ENCODE results near the gene TBX4.

DNA sequence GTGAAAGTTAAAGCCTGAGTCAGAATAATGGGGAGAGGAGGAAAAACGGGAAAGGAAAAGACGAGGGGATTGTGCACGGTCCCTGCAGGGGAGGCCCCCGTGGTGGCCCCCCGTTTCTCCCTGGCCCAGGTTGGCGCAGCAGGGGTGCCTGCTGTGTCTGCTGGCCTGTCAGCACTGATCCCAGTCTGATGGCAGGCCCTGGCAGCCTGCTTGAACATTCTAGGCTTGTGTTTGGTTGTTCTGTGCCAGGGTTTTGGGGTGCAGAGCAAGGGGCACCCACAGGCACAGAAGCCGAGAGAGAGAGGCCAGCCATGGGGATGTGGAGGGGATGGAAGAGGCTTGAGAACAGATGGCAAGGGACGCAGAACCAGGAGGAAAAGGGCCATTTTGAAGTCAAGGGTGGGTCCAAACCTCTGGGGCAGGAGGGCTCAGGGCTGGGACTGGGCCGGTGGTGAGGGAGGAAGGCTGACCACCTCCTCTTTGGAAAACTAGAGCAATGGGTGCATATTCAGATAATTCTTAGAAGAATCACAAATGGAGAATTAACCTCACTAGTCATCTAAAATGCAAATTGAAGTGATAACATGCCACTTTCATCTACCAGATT is 35.9 kb downstream of the TBX4 start:
- TF ChIP-seq REST (IDR thresholded peaks at IDR 0.05; ENCODE audit: low read depth) = no peak
- no peak for TF ChIP-seq TAF1 (IDR thresholded peaks at IDR 0.05; ENCODE audit: low read depth)
- no peak for TF ChIP-seq EGR1 (IDR thresholded peaks at IDR 0.05)
- TF ChIP-seq CEBPB (IDR thresholded peaks at IDR 0.05) = no peak
- TF ChIP-seq, protein P1, sequence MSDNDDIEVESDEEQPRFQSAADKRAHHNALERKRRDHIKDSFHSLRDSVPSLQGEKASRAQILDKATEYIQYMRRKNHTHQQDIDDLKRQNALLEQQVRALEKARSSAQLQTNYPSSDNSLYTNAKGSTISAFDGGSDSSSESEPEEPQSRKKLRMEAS (IDR thresholded peaks at IDR 0.05) = no peak
- no peak for TF ChIP-seq NFIC (IDR thresholded peaks at IDR 0.05)
- no peak for TF ChIP-seq FOXM1 (IDR thresholded peaks at IDR 0.05; ENCODE audit: borderline replicate concordance, low read depth)
- no peak for TF ChIP-seq TCF12 (IDR thresholded peaks at IDR 0.05; ENCODE audit: low read depth)
- TF ChIP-seq YY1 (IDR thresholded peaks at IDR 0.05; ENCODE audit: low read depth) = no peak
- TF ChIP-seq ZBTB7A (IDR thresholded peaks at IDR 0.05; ENCODE audit: low read depth) = no peak
- TF ChIP-seq EP300 (IDR thresholded peaks at IDR 0.05; ENCODE audit: borderline replicate concordance) = no peak
- no peak for TF ChIP-seq RAD21 (IDR thresholded peaks at IDR 0.05; ENCODE audit: low read depth)
- TF ChIP-seq TEAD4 (IDR thresholded peaks at IDR 0.05) = no peak

All from Ishikawa (cell line).